B cell (primary cell): Measurements from ENCODE around the gene FBXL16. TPM values are rescaled to one million over a fixed set of nuclear protein-coding genes. Genes with fewer than 3 reads are reported as not detected.

Experiments used
- ATAC-seq: fragments of 200-7000 bp; cut with Tn5 transposase; one replicate; pipeline ENCODE4 v1.10.0; 2021; ENCODE audit warnings: low read depth, mild to moderate bottlenecking, moderate number of reproducible peaks, moderate library complexity
- CTCF ChIA-PET: fragments of 350-600 bp; sonication (Branson Sonifier 250); formaldehyde crosslinking; loops from one replicate; lab custom pipeline; 2021; ENCODE audit warnings: antibody characterized with exemption, inconsistent platforms; lab: Charles Lee
- POLR2A ChIA-PET: fragments of 350-600 bp; sonication (Branson Sonifier 250); formaldehyde crosslinking; loops from one replicate; lab custom pipeline; 2021; ENCODE audit warnings: antibody characterized with exemption; lab: Charles Lee
- DNase-seq: peaks from one replicate; pipeline ENCODE4 v3.0.0; 2013
- H2AFZ ChIP-seq: 2 replicates; pipeline ENCODE4 v1.6.1; 2012; ENCODE audit warnings: mild to moderate bottlenecking, low read depth, low read length; ENCODE audit not compliant: insufficient read depth, poor library complexity, severe bottlenecking
- H3K27ac ChIP-seq, 2 donors: 1 replicate in 1 of 2; 2 replicates in 1 of 2; pipeline ENCODE4 v1.5.1; 2012 to 2013; ENCODE audit warnings: low read length in 2 of 2, mild to moderate bottlenecking in 2 of 2, moderate library complexity in 1 of 2
- H3K27me3 ChIP-seq, 4 experiments: fragments of 200-600 bp in 1 of 4; sonication (generic) in 1 of 4; replicated peaks in 1 of 4; 1 replicate in 2 of 4; 2 replicates in 2 of 4; pipeline versions ENCODE4 v1.6.1 to v1.7.0; 2013 to 2016; ENCODE audit warnings: low read length in 3 of 4, mild to moderate bottlenecking in 2 of 4, mixed read lengths in 1 of 4, moderate library complexity in 1 of 4; ENCODE audit not compliant: insufficient read depth in 4 of 4, control insufficient read depth in 3 of 4; ENCODE audit errors: control extremely low read depth in 1 of 4
- H3K36me3 ChIP-seq, 2 experiments: replicated peaks in 1 of 2; 1 replicate in 1 of 2; 2 replicates in 1 of 2; pipeline versions ENCODE4 v1.6.1 to v1.7.1; 2013; ENCODE audit warnings: low read length in 1 of 2; ENCODE audit not compliant: insufficient read depth in 2 of 2, control insufficient read depth in 1 of 2; ENCODE audit errors: control extremely low read depth in 1 of 2, extremely low read depth in 1 of 2
- H3K4me1 ChIP-seq, 2 donors: fragments of 200-600 bp in 1 of 2; sonication (generic) in 1 of 2; 1 replicate in 1 of 2; 2 replicates in 1 of 2; pipeline versions ENCODE4 v1.5.1 to v1.6.1; 2013 to 2017; ENCODE audit warnings: low read length in 2 of 2; ENCODE audit not compliant: control insufficient read depth in 2 of 2, insufficient read depth in 2 of 2
- H3K4me2 ChIP-seq: replicated peaks from 2 replicates; pipeline ENCODE3; 2012; ENCODE audit warnings: mild to moderate bottlenecking, low read depth, low read length; ENCODE audit not compliant: poor library complexity, severe bottlenecking
- H3K4me3 ChIP-seq, 5 experiments: fragments of 200-600 bp in 1 of 5; sonication (generic) in 1 of 5; 1 replicate in 3 of 5; 2 replicates in 2 of 5; pipeline versions ENCODE4 v1.5.1 to v1.7.0; 2011 to 2016; ENCODE audit warnings: low read length in 4 of 5, mild to moderate bottlenecking in 4 of 5, low read depth in 2 of 5, control low read depth in 1 of 5, moderate library complexity in 1 of 5; ENCODE audit not compliant: insufficient read depth in 1 of 5; ENCODE audit errors: control extremely low read depth in 1 of 5, extremely low read depth in 1 of 5
- H3K79me2 ChIP-seq: fragments of 200-600 bp; sonication (generic); one replicate; pipeline ENCODE4 v1.6.0; 2016; ENCODE audit warnings: low read length; ENCODE audit not compliant: control insufficient read depth, insufficient read depth
- H3K9ac ChIP-seq: fragments of 200-600 bp; sonication (generic); 2 replicates; pipeline ENCODE4 v1.6.1; 2017; ENCODE audit warnings: mild to moderate bottlenecking, low read length, moderate library complexity
- H3K9me3 ChIP-seq, 3 donors: one replicate each; pipeline versions ENCODE4 v1.6.1 to v1.7.1; 2013; ENCODE audit warnings: low read length in 2 of 3; ENCODE audit not compliant: control insufficient read depth in 2 of 3, insufficient read depth in 1 of 3; ENCODE audit errors: control extremely low read depth in 1 of 3
- H4K20me1 ChIP-seq: 2 replicates; pipeline ENCODE4 v1.6.0; 2012; ENCODE audit warnings: mild to moderate bottlenecking, low read length; ENCODE audit not compliant: insufficient read depth, control insufficient read depth, poor library complexity, severe bottlenecking
- H3K27ac Mint-ChIP-seq: one replicate; pipeline ENCODE4 v1.8.0; 2021; ENCODE audit warnings: mixed read lengths
- H3K27me3 Mint-ChIP-seq: one replicate; pipeline ENCODE4 v1.8.0; 2021; ENCODE audit warnings: mixed read lengths
- H3K4me1 Mint-ChIP-seq: one replicate; pipeline ENCODE4 v1.8.0; 2021; ENCODE audit warnings: mixed read lengths
- H3K4me3 Mint-ChIP-seq: one replicate; pipeline ENCODE4 v1.8.0; 2021; ENCODE audit warnings: mixed read lengths
- H3K9me3 Mint-ChIP-seq: one replicate; pipeline ENCODE4 v1.8.0; 2022; ENCODE audit warnings: mixed read lengths; ENCODE audit not compliant: insufficient read depth
- EZH2 ChIP-seq: IDR thresholded peaks from 2 replicates; pipeline ENCODE4 v1.6.1; 2012; ENCODE audit warnings: borderline replicate concordance, low read depth, mild to moderate bottlenecking, moderate library complexity, low read length; ENCODE audit not compliant: insufficient read depth, poor library complexity, severe bottlenecking
- WGBS: methylation state at CpG from one replicate; pipeline ENCODE4 v1.1.5; 2013; ENCODE audit warnings: missing lambda C conversion rate; ENCODE audit not compliant: insufficient coverage; 5-methylcytosine and 5-hydroxymethylcytosine counted together
- intact Hi-C: fragments of 100-400 bp; cut with micrococcal nuclease; formaldehyde crosslinking; loops from one replicate; pipeline ENCODE4 v1.10.0; 2022
- polyA plus RNA-seq: library from polyadenylated mRNA; depleted of rRNA; stranded (reverse); fragments of >200 nt; gene quantifications from 2 replicates; pipeline ENCODE4 v1.2.3, GENCODE V29; 2012
- total RNA-seq, 2 donors: library from RNA; stranded (reverse); fragments of 120-200 nt in 1 of 2; gene quantifications; 1 replicate in 1 of 2; 2 replicates in 1 of 2; pipeline versions ENCODE4 v1.2.3 to v1.2.4, GENCODE V29; 2013 to 2022
- TF ChIP-seq, protein P1 (sequence below): fragments of 200-600 bp; IDR thresholded peaks from one replicate; pipeline ENCODE4 v1.8.0; 2022; ENCODE audit warnings: antibody characterized with exemption, mild to moderate bottlenecking

The FBXL16 gene
- total and polyA plus RNA-seq, 2 donors (not counting 1 experiment from before 2014, with no cell fraction given): 2.2 to 5.8 TPM

DNA sequence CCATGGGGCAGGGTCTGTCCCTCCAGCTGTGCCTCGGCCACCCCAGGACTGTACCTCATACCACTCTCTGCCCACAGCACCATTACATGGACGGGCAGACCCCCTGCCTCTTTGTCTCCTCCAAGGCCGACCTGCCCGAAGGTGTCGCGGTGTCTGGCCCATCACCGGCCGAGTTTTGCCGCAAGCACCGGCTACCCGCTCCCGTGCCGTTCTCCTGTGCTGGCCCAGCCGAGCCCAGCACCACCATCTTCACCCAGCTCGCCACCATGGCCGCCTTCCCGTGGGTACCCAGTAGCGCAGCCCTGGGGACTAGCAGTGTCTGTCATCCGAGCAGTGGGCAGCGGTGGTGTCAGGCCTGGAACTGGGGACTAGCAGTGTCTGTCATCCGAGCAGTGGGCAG lies 32.8 kb downstream of the FBXL16 start:
- Mint-ChIP-seq H3K27me3 (peaks cover 6% of the 10 kb centered on the region), H3K9me3 (no peaks in the 10 kb centered on the region), H3K4me3 (no peak overlapping the region), H3K27ac (no peak overlapping the region), H3K4me1 (peaks cover 19% of the 10 kb centered on the region)
- intact Hi-C loops: no loop called here
- Histone ChIP-seq H3K9me3 (peaks cover 0 to 7% (median 0%) of the 10 kb centered on the region in 3 donors), H3K36me3 (peaks cover 0 to 31% of the 10 kb centered on the region in 2 experiments), H3K9ac (no peak overlapping the region), H3K4me3 (no peak overlapping the region), H4K20me1 (peaks cover 31% of the 10 kb centered on the region), H3K27me3 (peaks cover 0 to 25% (median 11%) of the 10 kb centered on the region in 4 experiments), H2AFZ (no peak overlapping the region), H3K4me2 (no peak overlapping the region), H3K4me1 (peaks cover 15 to 27% of the 10 kb centered on the region in 2 donors), H3K79me2 (peaks cover 5% of the 10 kb centered on the region), H3K27ac (no peak overlapping the region)
- ChIA-PET CTCF (interaction anchor here (1.2 kb wide), 1 partner anchor 11 kb away, joined by 3 read pairs; no protein-coding TSS in a partner anchor), POLR2A (no interaction called here)
- ATAC-seq (no peak), DNase-seq (no peak)
- no peak for TF ChIP-seq EZH2
- TF ChIP-seq, protein P1, sequence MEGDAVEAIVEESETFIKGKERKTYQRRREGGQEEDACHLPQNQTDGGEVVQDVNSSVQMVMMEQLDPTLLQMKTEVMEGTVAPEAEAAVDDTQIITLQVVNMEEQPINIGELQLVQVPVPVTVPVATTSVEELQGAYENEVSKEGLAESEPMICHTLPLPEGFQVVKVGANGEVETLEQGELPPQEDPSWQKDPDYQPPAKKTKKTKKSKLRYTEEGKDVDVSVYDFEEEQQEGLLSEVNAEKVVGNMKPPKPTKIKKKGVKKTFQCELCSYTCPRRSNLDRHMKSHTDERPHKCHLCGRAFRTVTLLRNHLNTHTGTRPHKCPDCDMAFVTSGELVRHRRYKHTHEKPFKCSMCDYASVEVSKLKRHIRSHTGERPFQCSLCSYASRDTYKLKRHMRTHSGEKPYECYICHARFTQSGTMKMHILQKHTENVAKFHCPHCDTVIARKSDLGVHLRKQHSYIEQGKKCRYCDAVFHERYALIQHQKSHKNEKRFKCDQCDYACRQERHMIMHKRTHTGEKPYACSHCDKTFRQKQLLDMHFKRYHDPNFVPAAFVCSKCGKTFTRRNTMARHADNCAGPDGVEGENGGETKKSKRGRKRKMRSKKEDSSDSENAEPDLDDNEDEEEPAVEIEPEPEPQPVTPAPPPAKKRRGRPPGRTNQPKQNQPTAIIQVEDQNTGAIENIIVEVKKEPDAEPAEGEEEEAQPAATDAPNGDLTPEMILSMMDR: no peak
- WGBS: 97% methylated on average over 21 of the region's 21 CpGs

DNA sequence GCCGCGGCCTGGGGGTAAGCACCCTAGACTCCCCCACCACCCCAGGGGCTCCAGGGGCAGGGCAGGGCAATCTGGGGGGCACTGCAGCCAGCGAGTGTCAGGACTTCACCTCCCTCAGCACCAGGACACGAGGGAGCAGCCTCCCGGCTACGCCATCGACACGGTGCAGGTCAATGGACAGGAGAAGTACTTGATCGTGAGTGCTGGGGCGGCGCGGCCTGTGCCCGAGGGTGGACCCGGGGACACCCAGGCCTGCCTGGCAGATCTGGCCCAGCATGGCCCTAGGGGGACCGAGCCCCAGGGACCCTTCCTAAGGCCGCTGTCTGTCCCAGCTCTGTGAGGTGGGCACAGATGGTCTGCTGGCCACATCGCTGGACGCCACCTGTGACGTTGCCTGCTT lies 33.2 kb downstream of the FBXL16 start:
- ChIA-PET POLR2A (no interaction called here), CTCF (no interaction called here)
- Mint-ChIP-seq H3K27ac (no peak overlapping the region), H3K4me1 (peaks cover 24% of the 10 kb centered on the region), H3K27me3 (peaks cover 6% of the 10 kb centered on the region), H3K4me3 (no peak overlapping the region), H3K9me3 (no peaks in the 10 kb centered on the region)
- Histone ChIP-seq H3K36me3 (peaks cover 0 to 31% of the 10 kb centered on the region in 2 experiments), H4K20me1 (peaks cover 31% of the 10 kb centered on the region), H2AFZ (no peak overlapping the region), H3K4me1 (peaks cover 18 to 30% of the 10 kb centered on the region in 2 donors), H3K9me3 (peaks cover 0 to 7% (median 0%) of the 10 kb centered on the region in 3 donors), H3K27me3 (peaks cover 0 to 24% (median 10%) of the 10 kb centered on the region in 4 experiments), H3K4me2 (no peak overlapping the region), H3K4me3 (no peak overlapping the region), H3K27ac (no peak overlapping the region), H3K9ac (no peak overlapping the region), H3K79me2 (peaks cover 5% of the 10 kb centered on the region)
- intact Hi-C loops: no loop called here
- TF ChIP-seq, protein P1: no peak
- no peak for TF ChIP-seq EZH2
- DNase-seq: no peak
- ATAC-seq: no peak
- 97% methylated on average over 19 of the region's 19 CpGs for WGBS
